Right ventricle myocardium inferior (tissue), 1 donor: Measurements from ENCODE around the gene LLGL2. TPM values are rescaled to one million over a fixed set of nuclear protein-coding genes. Genes with fewer than 3 reads are reported as not detected.
"Not testable (repeated sequence)": the region's sequence is repeated elsewhere in the genome, so short reads cannot be mapped to it uniquely, and the experiment has no call there.

Experiments used
- ATAC-seq: fragments of 200-7000 bp; cut with Tn5 transposase; one replicate; pipeline ENCODE4 v1.9.1; 2020; ENCODE audit warnings: mild to moderate bottlenecking, moderate library complexity
- DNase-seq: peaks from one replicate; pipeline ENCODE4 v3.0.0; 2021; ENCODE audit errors: missing footprints
- intact Hi-C: fragments of 100-400 bp; cut with DNase I; formaldehyde crosslinking; loops from one replicate; pipeline ENCODE4 v1.11.0; 2022
- total RNA-seq: library from RNA; stranded (reverse); fragmentation: NEBNext Ultra II Directional; extraction: Animal tissue kit (Norgen Biotek cat#: 25700); gene quantifications from one replicate; pipeline ENCODE4 v1.2.1, GENCODE V29; 2021
- donor health status: DM: no; HTN: yes; CAD: no; lungs with severe emphysema.

The LLGL2 gene
- total RNA-seq, 1 donor from 2014 or later = 4.1 TPM

GRCh38 chr17:75574404-75575036 is 49.0 kb downstream of the LLGL2 start:
- DNase-seq (no peak), ATAC-seq (no peak)
- intact Hi-C loops = no loop called here

DNA sequence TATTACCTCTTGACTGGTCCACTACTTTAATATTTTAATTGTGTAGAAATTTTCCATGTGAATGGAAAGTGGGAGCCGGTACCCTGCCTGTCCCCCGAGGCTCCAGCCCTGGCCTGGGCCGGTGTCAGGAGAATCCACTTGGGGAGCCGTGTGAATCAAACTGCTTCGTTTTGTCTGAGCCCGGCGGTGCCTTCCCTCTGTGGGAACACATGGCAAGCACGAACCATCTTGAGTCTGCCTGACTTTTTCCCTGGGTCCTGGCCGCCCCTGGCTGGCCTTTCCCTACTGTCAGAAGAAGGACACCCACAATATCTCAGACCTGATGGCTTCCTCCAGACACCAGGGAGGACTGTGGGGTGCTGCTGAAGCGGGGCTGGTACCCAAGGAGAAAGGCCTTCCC is 49.7 kb downstream of the LLGL2 start:
- DNase-seq (no peak), ATAC-seq (no peak)
- intact Hi-C loops = no loop called here

DNA sequence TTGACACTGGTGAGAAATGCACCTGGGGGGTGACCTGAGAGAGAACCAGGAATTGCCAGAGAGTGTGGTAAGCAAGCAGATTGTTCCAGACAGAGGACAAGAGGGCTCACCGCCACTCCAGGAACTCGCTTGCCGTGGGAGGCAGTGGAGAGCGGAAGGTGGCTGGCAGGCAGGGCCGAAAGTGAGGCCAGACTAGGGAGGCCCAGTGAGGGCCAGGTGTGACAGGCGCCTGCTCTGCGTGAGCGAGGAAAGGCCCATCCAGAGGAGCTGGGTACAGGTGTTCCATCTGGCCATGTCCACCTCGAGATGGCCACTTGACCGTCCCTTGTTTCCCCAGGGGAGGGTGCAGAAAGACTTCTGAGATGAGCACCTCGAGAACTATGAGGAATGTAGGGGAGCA is 50.2 kb downstream of the LLGL2 start:
- intact Hi-C loops = no loop called here
- ATAC-seq (no peak), DNase-seq (no peak)

GRCh38 chr17:75576661-75577060 is 51.2 kb downstream of the LLGL2 start:
- DNase-seq (no peak), ATAC-seq (no peak)
- intact Hi-C loops = no loop called here

GRCh38 chr17:75581121-75581725 is 55.7 kb downstream of the LLGL2 start:
- intact Hi-C loops, ATAC-seq, DNase-seq: not testable (repeated sequence)

DNA sequence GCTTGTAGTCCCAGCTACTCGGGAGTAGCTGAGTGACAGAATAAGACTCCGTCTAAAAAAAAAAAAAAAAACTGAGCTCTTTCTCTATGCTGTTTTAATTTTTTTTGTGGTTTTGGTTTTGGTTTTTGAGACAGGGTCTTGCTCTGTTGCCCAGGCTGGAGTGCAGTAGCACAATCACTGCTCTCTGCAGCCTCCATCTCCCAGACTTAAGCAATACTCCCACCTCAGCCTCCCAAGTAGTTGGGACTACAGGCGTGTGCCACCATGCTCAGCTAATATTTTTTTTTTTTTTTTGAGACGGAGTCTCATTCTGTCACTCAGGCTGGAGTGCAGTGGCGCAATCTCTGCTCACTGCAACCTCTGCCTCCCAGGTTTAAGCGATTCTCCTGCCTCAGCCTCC is 57.7 kb downstream of the LLGL2 start:
- ATAC-seq, intact Hi-C loops, DNase-seq: not testable (repeated sequence)

DNA sequence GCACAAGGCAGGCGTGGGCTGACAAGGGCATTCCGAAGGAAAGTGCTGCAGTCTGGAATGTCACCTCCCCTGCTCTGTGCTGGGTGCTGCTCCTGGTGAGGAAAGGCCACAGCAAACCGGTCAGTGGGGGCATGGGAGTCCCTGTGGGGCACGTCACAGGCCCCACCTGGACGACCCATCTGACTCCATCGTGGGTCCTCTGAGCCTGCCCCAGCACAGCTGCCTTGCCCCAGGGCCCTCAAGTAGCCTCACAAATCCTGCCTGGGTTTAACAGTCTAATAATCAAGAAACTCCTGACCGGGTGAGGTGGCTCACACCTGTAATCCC is 59.3 kb downstream of the LLGL2 start:
- intact Hi-C loops = loop anchor here (5.0 kb wide), 2 partner anchors 68 to 158 kb away; partner anchors contain the start of genes CASKIN2 and TSEN54
- DNase-seq (no peak), ATAC-seq (no peak)

DNA sequence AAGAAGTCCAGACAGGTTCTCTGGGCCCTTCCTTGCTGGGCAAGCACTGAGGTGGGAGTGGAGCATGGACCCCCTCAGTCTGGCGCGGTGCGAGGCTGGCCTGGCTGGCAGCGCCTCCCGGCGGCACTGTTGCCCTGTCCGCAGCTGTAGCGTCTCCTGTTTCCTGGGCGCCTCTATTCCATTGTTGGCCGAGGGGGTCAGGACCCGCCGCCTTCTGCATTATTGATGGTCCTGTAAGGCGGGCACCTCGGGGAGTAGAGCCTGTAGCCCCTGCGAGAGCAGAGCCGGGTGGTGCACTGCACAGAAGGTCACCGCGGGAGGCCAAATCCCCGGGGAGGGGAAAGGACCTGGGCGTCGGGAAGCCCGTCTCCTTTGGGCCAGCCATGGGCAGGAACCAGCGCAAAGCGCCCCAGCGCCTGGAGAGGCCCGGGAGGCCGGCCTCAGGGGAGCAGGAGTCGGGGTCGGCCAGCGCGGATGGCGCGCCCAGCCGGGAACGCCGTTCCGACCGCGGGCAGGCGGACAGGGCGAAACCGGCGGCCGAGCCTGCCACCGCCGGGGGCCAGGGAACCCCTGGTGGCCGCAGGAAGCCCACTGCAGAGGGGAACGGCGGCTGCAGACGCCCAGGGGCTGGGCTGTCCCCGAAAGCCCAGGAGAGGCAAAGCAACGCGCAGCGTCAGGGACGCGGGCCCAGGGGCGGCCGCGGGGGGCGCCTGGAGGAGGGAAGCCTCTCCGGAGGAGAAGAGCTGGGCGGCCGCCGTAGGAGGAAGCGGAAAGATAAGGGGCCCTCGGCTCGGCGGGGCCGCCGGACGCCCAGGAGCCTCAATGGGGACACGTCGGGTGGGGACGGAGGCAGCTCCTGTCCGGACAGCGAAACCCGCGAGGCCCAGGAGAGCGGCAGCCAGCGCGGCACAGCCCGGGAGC is 62.4 kb downstream of the LLGL2 start, which contains the start of gene MYO15B:
Gene MYO15B, plus strand, starts transcription at position 126 of the 921 bp plus-strand sequence. Its CDS starts 258 bp downstream, at position 384.
- ATAC-seq (peak; percentile 43), DNase-seq (peak; percentile 87)
- intact Hi-C loops = loop anchor here (5.0 kb wide), 2 partner anchors 71 to 161 kb away; partner anchors contain the start of genes CASKIN2 and TSEN54

GRCh38 chr17:75588596-75589011 is 63.1 kb downstream of the LLGL2 start:
- DNase-seq = peak; percentile 79
- peak; percentile 14 for ATAC-seq
- intact Hi-C loops = loop anchor here (5.0 kb wide), 2 partner anchors 71 to 161 kb away; partner anchors contain the start of genes CASKIN2 and TSEN54

GRCh38 chr17:75589012-75589918 is 63.8 kb downstream of the LLGL2 start:
- intact Hi-C loops = loop anchor here (5.0 kb wide), 2 partner anchors 72 to 162 kb away; partner anchors contain the start of genes CASKIN2 and TSEN54
- ATAC-seq (peak; percentile 92), DNase-seq (peak; percentile 99)

DNA sequence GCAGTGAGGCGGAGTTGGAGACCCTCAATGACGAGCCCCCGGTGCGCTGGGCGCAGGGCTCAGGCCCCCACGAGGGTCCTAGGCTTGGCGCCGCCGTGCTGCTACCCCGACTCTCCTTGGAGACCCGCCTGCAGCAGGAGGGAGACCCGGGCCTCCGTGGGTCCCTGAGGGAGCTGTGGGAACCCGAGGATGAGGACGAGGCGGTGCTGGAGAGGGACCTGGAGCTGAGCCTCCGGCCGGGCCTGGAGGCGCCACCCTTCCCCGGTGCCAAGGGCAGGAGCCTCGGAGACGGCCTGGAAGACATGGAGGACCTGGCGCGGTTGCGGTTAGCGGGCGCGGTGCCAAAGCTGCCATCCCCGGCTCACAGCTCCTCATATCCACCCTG is 64.4 kb downstream of the LLGL2 start:
- ATAC-seq (no peak), DNase-seq (no peak)
- intact Hi-C loops = loop anchor here (5.0 kb wide), 2 partner anchors 73 to 163 kb away; partner anchors contain the start of genes CASKIN2 and TSEN54

DNA sequence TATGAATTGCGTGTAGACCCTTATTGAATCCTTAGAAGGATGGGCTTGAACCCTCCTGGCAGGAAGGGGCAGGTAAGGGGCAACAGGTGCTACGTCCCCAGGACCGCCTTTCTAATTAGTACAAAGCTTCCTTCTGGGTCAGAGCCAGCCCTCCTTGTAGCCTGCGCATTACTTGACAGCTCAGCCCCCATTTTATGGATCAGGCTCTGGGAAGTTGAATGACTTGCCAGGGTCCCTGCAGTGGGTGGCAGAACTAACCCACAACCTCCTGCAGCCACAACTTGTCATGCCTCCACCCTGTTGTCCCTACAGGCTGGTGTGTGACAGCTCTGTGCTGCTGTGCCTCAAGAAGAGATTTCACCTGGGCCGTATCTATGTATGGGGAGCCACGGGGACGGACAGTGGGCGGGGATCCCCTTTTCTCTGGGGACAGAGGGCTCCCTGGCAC is 64.8 kb downstream of the LLGL2 start:
- ATAC-seq (no peak), DNase-seq (no peak)
- intact Hi-C loops = no loop called here

- no peak for ATAC-seq
- intact Hi-C loops = no loop called here
- DNase-seq = no peak
These were observed 65.6 kb downstream of the LLGL2 start for GRCh38 chr17:75590849-75591721.

DNA sequence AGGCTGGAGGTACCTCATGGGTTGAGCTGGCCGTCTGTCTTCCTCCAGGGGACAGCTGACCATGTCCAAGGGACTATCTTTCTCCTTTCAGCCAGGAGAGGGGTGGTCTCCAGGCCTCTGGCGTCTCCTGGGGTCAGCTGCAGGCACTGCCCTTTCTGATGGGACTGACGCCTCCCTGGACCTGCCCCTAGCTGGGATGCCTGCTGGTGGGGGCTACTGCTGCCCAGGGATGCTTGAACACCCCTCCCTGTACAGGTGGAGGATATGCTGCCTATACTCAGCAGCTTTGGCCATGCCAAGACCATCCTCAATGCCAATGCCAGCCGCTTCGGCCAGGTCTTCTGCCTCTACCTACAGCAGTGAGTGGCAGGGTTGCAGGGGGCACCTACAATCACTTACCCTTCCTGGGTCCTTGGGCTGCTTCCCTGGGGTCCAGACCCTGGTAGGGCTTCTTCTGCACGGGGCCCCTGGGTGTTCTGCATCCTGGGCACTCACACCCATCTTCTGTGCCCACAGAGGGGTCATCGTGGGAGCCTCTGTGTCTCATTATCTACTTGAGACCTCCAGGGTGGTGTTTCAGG is 66.3 kb downstream of the LLGL2 start:
- intact Hi-C loops = no loop called here
- no peak for ATAC-seq
- DNase-seq = no peak

DNA sequence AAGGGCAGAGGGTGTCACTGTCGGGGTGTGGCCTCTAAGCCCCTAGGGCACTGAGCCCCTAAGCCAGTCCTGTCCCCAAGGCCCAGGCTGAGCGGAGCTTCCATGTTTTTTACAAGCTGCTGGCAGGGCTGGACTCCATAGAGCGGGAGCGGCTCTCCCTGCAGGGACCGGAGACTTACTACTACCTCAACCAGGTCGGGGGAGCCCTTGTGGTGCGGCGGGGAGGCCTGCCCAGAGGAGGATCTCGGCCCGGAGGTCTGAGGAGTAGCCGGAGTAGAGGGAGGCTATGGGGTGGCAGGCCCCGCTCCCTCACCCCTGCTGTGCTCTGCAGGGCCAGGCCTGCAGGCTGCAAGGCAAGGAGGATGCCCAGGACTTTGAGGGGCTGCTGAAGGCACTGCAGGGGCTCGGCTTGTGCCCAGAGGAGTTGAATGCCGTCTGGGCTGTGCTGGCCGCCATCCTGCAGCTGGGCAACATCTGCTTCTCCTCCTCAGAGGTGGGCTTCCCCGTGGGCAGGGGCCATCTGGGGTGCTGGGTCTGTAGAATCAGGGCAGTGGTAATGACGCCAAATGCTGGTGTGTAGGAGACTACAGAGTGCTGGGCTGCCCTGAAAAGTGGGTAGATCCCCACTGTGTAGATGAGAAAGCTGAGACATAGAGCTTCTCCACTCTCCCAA is 67.0 kb downstream of the LLGL2 start:
- DNase-seq (no peak), ATAC-seq (no peak)
- intact Hi-C loops = no loop called here

DNA sequence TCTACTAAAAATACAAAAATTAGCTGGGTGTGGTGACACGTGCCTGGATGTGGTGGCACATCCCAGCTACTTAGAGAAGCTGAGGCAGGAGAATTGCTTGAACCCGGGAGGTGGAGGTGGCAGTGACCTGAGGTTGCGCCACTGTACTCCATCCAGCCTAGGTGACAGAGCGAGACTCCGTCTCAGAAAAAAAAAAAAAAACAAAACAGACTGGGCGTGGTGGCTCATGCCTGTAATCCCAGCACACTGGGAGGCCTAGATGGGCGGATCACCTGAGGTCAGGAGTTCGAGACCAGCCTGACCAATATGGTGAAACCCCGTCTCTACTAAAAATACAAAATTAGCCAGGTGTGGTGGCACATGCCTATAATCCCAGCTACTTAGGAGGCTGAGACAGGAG is 67.9 kb downstream of the LLGL2 start:
- intact Hi-C loops, ATAC-seq: not testable (repeated sequence)

More for the DNA sequence above, 67.9 kb downstream of the LLGL2 start:
- not testable (repeated sequence) for DNase-seq
